ENCODE results near the gene LRRK1.

Gene LRRK1

GRCh38 chr15:101112336-101113113 is 193.4 kb downstream of the LRRK1 start:
- ATAC-seq = no peak
- no peak for DNase-seq

DNA sequence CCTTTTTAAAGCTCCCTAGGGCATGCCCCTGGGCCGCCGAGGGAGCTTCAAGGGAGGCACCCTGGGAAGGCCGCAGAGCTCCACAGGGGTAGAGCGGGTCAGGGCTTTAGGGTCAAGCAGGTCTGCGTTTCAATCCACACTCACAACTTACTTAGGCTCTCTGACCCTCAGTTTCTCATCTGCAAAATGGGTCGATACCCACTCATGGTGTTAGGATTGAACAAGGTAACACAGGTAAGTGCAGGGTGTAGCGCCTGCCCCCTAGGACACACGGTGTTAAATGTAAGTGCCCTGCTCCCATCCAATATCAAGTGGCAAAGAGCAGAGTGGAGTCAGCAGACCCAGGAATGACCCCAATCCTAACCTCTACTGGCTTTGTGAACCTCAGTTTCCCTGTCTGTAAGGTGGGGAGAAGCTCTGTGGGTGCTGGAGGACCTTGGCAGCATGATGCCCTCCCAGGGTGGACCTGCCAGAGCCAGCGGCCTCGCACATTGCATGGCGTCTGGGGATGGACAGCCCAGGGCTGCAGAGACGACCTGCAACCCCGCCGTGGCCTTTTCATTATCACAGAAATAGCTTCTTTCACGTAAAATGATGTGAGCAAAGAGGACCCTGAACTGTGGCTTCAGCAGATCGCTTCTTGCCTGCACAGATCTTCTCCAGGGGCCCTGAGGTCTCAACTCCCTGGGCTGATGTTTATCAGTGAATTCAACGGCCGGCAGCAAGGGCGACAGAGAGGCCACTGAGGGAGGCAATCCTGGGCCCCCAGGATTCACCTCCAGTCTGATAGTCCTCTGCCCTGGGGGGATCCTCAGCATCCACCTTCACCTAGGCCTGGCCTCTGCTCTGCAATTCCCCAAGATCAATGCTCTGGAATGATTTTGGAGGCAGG is 194.2 kb downstream of the LRRK1 start:
- no peak for ATAC-seq
- no peak for DNase-seq

DNA sequence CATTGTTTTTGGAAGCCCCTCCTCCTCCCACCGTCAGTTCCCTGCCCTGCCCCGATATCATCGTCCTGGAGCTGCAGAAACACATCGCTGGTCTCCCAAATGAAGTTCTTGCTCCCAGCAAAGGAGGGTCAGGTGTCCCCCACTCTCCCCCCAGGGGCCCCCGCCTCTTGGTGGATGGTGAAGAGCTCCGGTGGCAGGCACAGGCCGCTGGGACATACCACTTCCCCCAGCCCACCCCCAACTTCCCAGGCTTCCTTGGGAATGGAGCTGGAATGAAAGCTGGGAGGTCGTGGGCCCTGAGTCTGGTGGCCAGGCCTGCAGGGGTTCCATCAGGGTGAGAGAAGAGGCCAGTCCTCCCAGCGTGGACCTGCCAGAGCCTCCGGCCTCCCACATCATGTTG is 195.0 kb downstream of the LRRK1 start:
- no peak for DNase-seq

GRCh38 chr15:101114610-101115009 is 195.5 kb downstream of the LRRK1 start:
- DNase-seq (no peak), ATAC-seq (no peak)

More for the DNA sequence above, 195.0 kb downstream of the LRRK1 start:
- no peak for ATAC-seq

- no peak for ATAC-seq
- DNase-seq = no peak
These were observed 196.2 kb downstream of the LRRK1 start for GRCh38 chr15:101115393-101115785.

DNA sequence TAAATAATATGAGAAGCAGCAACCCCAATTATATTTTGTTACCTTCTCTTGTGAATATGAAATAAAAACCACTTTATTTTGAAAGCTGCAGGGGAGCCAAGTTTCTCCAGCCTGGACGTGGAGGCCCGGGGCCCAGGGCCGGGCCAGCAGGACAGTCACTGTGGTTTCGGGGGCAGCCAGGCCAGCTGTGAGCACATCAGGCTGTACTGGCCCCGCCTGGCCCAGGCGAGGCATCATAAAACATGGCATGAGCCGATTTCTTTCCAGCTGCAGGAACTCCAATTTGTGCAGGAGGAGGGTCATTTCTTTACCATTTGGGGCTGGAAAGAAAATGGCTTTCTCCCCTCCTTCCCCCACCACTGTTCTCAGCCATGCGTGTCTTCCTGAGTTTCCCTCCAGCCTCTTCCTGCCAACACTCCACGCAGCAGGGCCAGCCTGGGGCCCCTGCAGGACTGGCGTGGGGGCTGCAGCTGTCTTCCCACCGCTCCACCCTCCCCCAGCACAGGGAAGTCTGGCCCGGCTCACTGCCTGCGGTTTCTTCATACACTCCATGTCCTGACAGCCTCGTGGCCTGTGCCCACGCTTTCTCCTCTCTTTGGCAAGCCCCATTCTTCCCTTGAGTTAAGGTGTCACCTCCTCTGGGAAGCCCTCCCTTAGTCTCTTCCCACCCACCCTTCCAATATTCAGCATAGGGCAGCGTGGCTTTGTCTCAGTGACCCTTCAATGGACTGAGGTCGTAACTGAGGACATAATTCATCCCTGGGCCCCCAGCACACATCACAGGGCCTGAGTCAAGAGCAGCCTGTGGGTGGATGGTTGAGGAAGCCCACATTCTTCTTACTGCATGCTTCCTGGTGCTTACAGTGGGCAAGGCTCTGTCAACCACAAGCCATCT is 196.9 kb downstream of the LRRK1 start:
- DNase-seq = no peak
- no peak for ATAC-seq

- ATAC-seq (no peak), DNase-seq (no peak)
These were observed 197.5 kb downstream of the LRRK1 start for GRCh38 chr15:101116681-101116976.

DNA sequence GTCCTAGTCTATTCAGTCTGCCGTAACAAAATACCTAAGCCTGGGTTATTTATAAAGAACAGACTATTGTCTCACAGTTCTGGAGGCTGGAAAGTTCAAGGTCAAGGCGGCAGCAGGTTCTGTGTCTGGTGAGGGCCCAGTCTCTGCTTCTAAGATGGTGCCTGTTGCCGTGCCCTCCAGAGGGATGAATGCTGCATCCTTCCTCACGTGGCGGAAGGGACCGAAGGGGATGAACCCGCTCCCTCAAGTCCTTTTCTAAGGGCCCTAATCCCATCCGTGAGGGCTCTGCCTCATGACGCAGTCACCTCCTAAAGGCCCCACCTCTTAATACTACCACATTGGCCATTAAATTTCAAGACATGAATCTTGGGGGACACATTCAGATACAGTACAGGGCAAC is 199.0 kb downstream of the LRRK1 start:
- DNase-seq = no peak
- ATAC-seq = no peak

GRCh38 chr15:101118615-101119014 is 199.5 kb downstream of the LRRK1 start:
- DNase-seq (no peak), ATAC-seq (no peak)

DNA sequence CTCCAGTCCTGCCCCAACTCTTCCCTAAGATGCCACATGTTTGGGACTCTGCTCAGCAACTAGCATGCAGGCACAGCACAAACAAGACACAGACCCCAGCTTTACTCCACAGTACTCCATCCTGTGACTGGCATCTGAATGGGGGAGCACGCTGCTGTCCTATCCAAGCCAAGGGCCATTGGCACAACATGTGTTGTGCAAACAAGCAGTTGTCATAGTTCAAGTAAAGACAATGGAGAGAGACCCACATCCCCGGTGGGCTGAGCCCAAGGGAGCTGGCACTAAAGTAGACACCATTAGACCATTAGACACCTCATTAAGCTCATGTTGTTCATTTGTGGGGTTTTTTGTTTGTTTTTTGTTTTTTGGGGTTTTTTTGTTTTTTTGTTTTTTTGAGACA is 200.0 kb downstream of the LRRK1 start:
- DNase-seq (no peak), ATAC-seq (no peak)

Measured in stimulated activated naive CD8-positive, alpha-beta T cell treated with anti-CD3 and anti-CD28 coated beads, Interleukin-15, Interleukin-2, amounts not matched to agents 100 U/mL and 50 U/mL, for 24 hours (primary cell).